Measurements from ENCODE around the gene SFXN5.

The SFXN5 gene

GRCh38 chr2:72940786-72941185, 130.7 kb downstream of the SFXN5 start:
- Mint-ChIP-seq H3K4me1 (no peaks in the 10 kb centered on the region), H3K4me3 (no peak overlapping the region), H3K9me3 (no peaks in the 10 kb centered on the region), H3K27ac (no peak overlapping the region), H3K36me3 (no peaks in the 10 kb centered on the region), H3K27me3 (peaks cover 21% of the 10 kb centered on the region)
- DNase-seq = no peak
- CTCF ChIA-PET = interaction anchor here (1.5 kb wide), 1 partner anchor 48 kb away, joined by 3 read pairs; no protein-coding TSS in a partner anchor

- no peak for DNase-seq
- H3K27ac Mint-ChIP-seq = no peak overlapping the region
Measured at GRCh38 chr2:72940361-72940760, 131.2 kb downstream of the SFXN5 start.

GRCh38 chr2:72938455-72938854, 133.1 kb downstream of the SFXN5 start:
- Mint-ChIP-seq H3K27ac (no peak overlapping the region), H3K9me3 (no peaks in the 10 kb centered on the region)
- DNase-seq = no peak

More at GRCh38 chr2:72940361-72940760, 131.2 kb downstream of the SFXN5 start:
- Mint-ChIP-seq H3K9me3 (no peaks in the 10 kb centered on the region), H3K4me1 (no peaks in the 10 kb centered on the region), H3K36me3 (no peaks in the 10 kb centered on the region), H3K4me3 (no peak overlapping the region), H3K27me3 (peaks cover 25% of the 10 kb centered on the region)
- CTCF ChIA-PET = interaction anchor here (1.0 to 1.5 kb wide), 2 partner anchors 34 to 48 kb away, joined by 3 read pairs; no protein-coding TSS in a partner anchor

GRCh38 chr2:72937356-72937669, 134.2 kb downstream of the SFXN5 start:
- CTCF ChIA-PET = no interaction called here
- Mint-ChIP-seq H3K4me1 (peaks cover 1% of the 10 kb centered on the region), H3K9me3 (no peaks in the 10 kb centered on the region), H3K27me3 (peaks cover 39% of the 10 kb centered on the region), H3K27ac (no peak overlapping the region), H3K4me3 (no peak overlapping the region), H3K36me3 (no peaks in the 10 kb centered on the region)
- no peak for DNase-seq

More at GRCh38 chr2:72938455-72938854, 133.1 kb downstream of the SFXN5 start:
- Mint-ChIP-seq H3K4me3 (no peak overlapping the region), H3K27me3 (peaks cover 36% of the 10 kb centered on the region), H3K4me1 (no peaks in the 10 kb centered on the region), H3K36me3 (no peaks in the 10 kb centered on the region)
- CTCF ChIA-PET = no interaction called here

GRCh38 chr2:72936660-72937355, 134.7 kb downstream of the SFXN5 start:
- Mint-ChIP-seq H3K4me3 (no peak overlapping the region), H3K4me1 (peaks cover 6% of the 10 kb centered on the region), H3K27me3 (peaks cover 39% of the 10 kb centered on the region), H3K9me3 (no peaks in the 10 kb centered on the region), H3K27ac (no peak overlapping the region), H3K36me3 (no peaks in the 10 kb centered on the region)
- no peak for DNase-seq
- CTCF ChIA-PET = no interaction called here

- Mint-ChIP-seq H3K4me1 (peaks cover 6% of the 10 kb centered on the region), H3K27ac (no peak overlapping the region), H3K4me3 (no peak overlapping the region), H3K27me3 (peaks cover 39% of the 10 kb centered on the region), H3K36me3 (no peaks in the 10 kb centered on the region), H3K9me3 (no peaks in the 10 kb centered on the region)
- DNase-seq = no peak
- CTCF ChIA-PET = no interaction called here
Measured at GRCh38 chr2:72935611-72935957, 135.9 kb downstream of the SFXN5 start.

GRCh38 chr2:72934683-72935610, 136.6 kb downstream of the SFXN5 start:
- CTCF ChIA-PET = no interaction called here
- no peaks in the 10 kb centered on the region for H3K9me3 Mint-ChIP-seq

GRCh38 chr2:72933646-72934151, 137.8 kb downstream of the SFXN5 start:
- Mint-ChIP-seq H3K36me3 (no peaks in the 10 kb centered on the region), H3K4me3 (no peak overlapping the region), H3K4me1 (peaks cover 6% of the 10 kb centered on the region), H3K27ac (no peak overlapping the region), H3K27me3 (peaks cover 35% of the 10 kb centered on the region), H3K9me3 (no peaks in the 10 kb centered on the region)
- no peak for DNase-seq
- CTCF ChIA-PET = interaction anchor here (2.1 kb wide), 1 partner anchor 40 kb away, joined by 6 read pairs; no protein-coding TSS in a partner anchor

More at GRCh38 chr2:72934683-72935610, 136.6 kb downstream of the SFXN5 start:
- Mint-ChIP-seq H3K4me3 (no peak overlapping the region), H3K36me3 (no peaks in the 10 kb centered on the region), H3K4me1 (peaks cover 6% of the 10 kb centered on the region), H3K27ac (no peak overlapping the region), H3K27me3 (peaks cover 39% of the 10 kb centered on the region)
- DNase-seq = no peak

- Mint-ChIP-seq H3K36me3 (no peaks in the 10 kb centered on the region), H3K4me1 (peaks cover 6% of the 10 kb centered on the region), H3K27me3 (peaks cover 35% of the 10 kb centered on the region), H3K9me3 (no peaks in the 10 kb centered on the region), H3K27ac (no peak overlapping the region), H3K4me3 (no peak overlapping the region)
- DNase-seq = peak; percentile 5
- CTCF ChIA-PET = interaction anchor here (2.1 kb wide), 1 partner anchor 40 kb away, joined by 6 read pairs; no protein-coding TSS in a partner anchor
Measured at GRCh38 chr2:72933207-72933606, 138.3 kb downstream of the SFXN5 start.

GRCh38 chr2:72932805-72933204, 138.7 kb downstream of the SFXN5 start:
- Mint-ChIP-seq H3K36me3 (no peaks in the 10 kb centered on the region), H3K9me3 (no peaks in the 10 kb centered on the region), H3K27me3 (peaks cover 32% of the 10 kb centered on the region), H3K27ac (no peak overlapping the region), H3K4me3 (no peak overlapping the region), H3K4me1 (peaks cover 6% of the 10 kb centered on the region)
- peak; percentile 13 for DNase-seq
- CTCF ChIA-PET = interaction anchor here (2.1 kb wide), 1 partner anchor 40 kb away, joined by 6 read pairs; no protein-coding TSS in a partner anchor

- peak; percentile 35 for DNase-seq
- Mint-ChIP-seq H3K27ac (no peak overlapping the region), H3K4me1 (peaks cover 6% of the 10 kb centered on the region), H3K27me3 (peaks cover 29% of the 10 kb centered on the region), H3K9me3 (no peaks in the 10 kb centered on the region), H3K4me3 (no peak overlapping the region), H3K36me3 (no peaks in the 10 kb centered on the region)
- CTCF ChIA-PET = interaction anchor here (2.1 kb wide), 1 partner anchor 39 kb away, joined by 6 read pairs; no protein-coding TSS in a partner anchor
Measured at GRCh38 chr2:72932045-72932740, 139.3 kb downstream of the SFXN5 start.

- Mint-ChIP-seq H3K4me3 (no peak overlapping the region), H3K27me3 (peaks cover 22% of the 10 kb centered on the region), H3K4me1 (peaks cover 6% of the 10 kb centered on the region), H3K27ac (no peak overlapping the region), H3K36me3 (no peaks in the 10 kb centered on the region), H3K9me3 (no peaks in the 10 kb centered on the region)
- CTCF ChIA-PET = no interaction called here
- peak; percentile 14 for DNase-seq
Measured at GRCh38 chr2:72931280-72931910, 140.1 kb downstream of the SFXN5 start.

- H3K27ac Mint-ChIP-seq = no peak overlapping the region
- no peaks in the 10 kb centered on the region for H3K36me3 Mint-ChIP-seq
- no peak overlapping the region for H3K4me3 Mint-ChIP-seq
- H3K4me1 Mint-ChIP-seq = peaks cover 6% of the 10 kb centered on the region
- no peaks in the 10 kb centered on the region for H3K9me3 Mint-ChIP-seq
- CTCF ChIA-PET = interaction anchor here (1.1 to 1.6 kb wide), 2 partner anchors 36 to 38 kb away, joined by 3 to 7 read pairs; no protein-coding TSS in a partner anchor
- no peak for DNase-seq
- peaks cover 24% of the 10 kb centered on the region for H3K27me3 Mint-ChIP-seq
Measured at GRCh38 chr2:72929010-72929409, 142.5 kb downstream of the SFXN5 start.

All from activated naive CD4-positive, alpha-beta T cell treated with anti-CD3 and anti-CD28 coated beads, Interleukin-2, amount 10 ng/mL, durations not matched to agents 7 days and 5 days (primary cell).